Measurements from ENCODE around the gene CCSAP.

DNA sequence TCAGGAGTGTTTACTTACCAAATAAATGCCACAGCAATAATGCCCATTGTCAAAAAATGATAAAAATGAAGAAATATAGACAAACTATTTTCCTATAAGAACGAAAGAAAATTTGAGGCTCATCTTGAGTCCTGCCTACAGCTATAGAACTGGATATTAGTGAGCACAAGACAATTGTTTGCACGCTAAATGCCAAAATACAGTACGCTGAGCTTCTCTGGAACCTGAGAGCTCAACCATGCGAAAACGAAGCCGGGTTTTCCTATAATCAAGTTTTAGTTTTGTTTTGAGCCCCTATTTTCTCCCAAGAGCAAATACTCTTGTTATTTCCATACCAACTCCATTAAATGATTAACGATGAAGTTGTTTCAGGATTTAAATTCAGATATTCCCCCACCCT is 42.0 kb upstream of the CCSAP start:
- TF ChIP-seq POLR2A (IDR thresholded peaks at IDR 0.05), result no peak
- TF ChIP-seq, protein P1, sequence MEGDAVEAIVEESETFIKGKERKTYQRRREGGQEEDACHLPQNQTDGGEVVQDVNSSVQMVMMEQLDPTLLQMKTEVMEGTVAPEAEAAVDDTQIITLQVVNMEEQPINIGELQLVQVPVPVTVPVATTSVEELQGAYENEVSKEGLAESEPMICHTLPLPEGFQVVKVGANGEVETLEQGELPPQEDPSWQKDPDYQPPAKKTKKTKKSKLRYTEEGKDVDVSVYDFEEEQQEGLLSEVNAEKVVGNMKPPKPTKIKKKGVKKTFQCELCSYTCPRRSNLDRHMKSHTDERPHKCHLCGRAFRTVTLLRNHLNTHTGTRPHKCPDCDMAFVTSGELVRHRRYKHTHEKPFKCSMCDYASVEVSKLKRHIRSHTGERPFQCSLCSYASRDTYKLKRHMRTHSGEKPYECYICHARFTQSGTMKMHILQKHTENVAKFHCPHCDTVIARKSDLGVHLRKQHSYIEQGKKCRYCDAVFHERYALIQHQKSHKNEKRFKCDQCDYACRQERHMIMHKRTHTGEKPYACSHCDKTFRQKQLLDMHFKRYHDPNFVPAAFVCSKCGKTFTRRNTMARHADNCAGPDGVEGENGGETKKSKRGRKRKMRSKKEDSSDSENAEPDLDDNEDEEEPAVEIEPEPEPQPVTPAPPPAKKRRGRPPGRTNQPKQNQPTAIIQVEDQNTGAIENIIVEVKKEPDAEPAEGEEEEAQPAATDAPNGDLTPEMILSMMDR (IDR thresholded peaks at IDR 0.05), result no peak

Measured in uterus (tissue), 2 donors.